ENCODE data around the gene BICRA.
"Not testable (repeated sequence)": the region's sequence is repeated elsewhere in the genome, so short reads cannot be mapped to it uniquely, and the experiment has no call there.

The BICRA gene

GRCh38 chr19:47704656-47705055 lies 95.7 kb downstream of the BICRA start:
- DNase-seq (ENCODE audit: insufficient read length, low spot score) = no peak
- FAIRE-seq = no peak
- no peak for TF ChIP-seq POLR2A (IDR thresholded peaks at IDR 0.05; ENCODE audit: low read depth, low read length)

GRCh38 chr19:47707135-47707925 lies 98.4 kb downstream of the BICRA start:
- no peak for TF ChIP-seq POLR2A (IDR thresholded peaks at IDR 0.05; ENCODE audit: low read depth, low read length)
- FAIRE-seq (peak; percentile 20), DNase-seq (ENCODE audit: insufficient read length, low spot score) (no peak)

GRCh38 chr19:47711652-47712242 lies 102.8 kb downstream of the BICRA start:
- FAIRE-seq (no peak), DNase-seq (ENCODE audit: insufficient read length, low spot score) (no peak)
- TF ChIP-seq POLR2A (IDR thresholded peaks at IDR 0.05; ENCODE audit: low read depth, low read length) = no peak

GRCh38 chr19:47713046-47714021 lies 104.4 kb downstream of the BICRA start, which contains the start of gene EHD2:
EHD2 (plus strand) TSS chr19:47713422; CDS start chr19:47716613, 3,191 bp downstream.
- DNase-seq (ENCODE audit: insufficient read length, low spot score) (peak; percentile 56), FAIRE-seq (no peak)
- TF ChIP-seq POLR2A (IDR thresholded peaks at IDR 0.05; ENCODE audit: low read depth, low read length) = peak; percentile 67; the same call in 1 of the 2 replicates

GRCh38 chr19:47714339-47714738 lies 105.4 kb downstream of the BICRA start:
- no peak for FAIRE-seq
- TF ChIP-seq POLR2A (IDR thresholded peaks at IDR 0.05; ENCODE audit: low read depth, low read length) = no peak
- no peak for DNase-seq (ENCODE audit: insufficient read length, low spot score)

GRCh38 chr19:47714855-47715254 lies 105.9 kb downstream of the BICRA start:
- not testable (repeated sequence) for FAIRE-seq; DNase-seq (ENCODE audit: insufficient read length, low spot score)

GRCh38 chr19:47716270-47716937 lies 107.5 kb downstream of the BICRA start:
- FAIRE-seq = no peak
- TF ChIP-seq POLR2A (IDR thresholded peaks at IDR 0.05; ENCODE audit: low read depth, low read length) = no peak
- DNase-seq (ENCODE audit: insufficient read length, low spot score) = no peak

DNA sequence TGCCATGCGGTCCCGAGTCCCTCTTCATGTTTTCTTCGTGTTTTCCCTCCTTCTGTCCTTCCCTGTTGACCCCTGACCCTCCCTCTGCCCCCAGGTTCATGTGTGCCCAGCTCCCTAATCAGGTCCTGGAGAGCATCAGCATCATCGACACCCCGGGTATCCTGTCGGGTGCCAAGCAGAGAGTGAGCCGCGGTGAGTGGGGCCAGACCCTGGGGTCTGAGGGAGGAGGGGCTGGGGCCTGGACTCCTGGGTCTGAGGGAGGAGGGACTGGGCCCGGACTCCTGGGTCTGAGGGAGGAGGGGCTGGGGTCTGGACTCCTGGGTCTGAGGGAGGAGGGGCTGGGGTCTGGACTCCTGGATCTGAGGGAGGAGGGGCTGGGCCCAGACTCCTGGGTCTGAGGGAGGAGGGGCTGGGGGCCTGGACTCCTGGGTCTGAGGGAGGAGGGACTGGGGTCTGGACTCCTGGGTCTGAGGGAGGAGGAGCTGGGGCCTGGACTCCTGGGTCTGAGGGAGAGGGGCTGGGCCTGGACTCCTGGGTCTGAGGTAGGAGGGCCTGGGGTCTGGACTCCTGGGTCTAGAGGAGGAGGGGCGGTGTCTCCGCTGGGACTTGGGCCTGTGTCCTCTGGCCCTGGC lies 109.6 kb downstream of the BICRA start:
- not testable (repeated sequence) for FAIRE-seq; DNase-seq (ENCODE audit: insufficient read length, low spot score)

- FAIRE-seq = no peak
- peak; percentile 24; the same call in 1 of the 2 replicates for TF ChIP-seq POLR2A (IDR thresholded peaks at IDR 0.05; ENCODE audit: low read depth, low read length)
- DNase-seq (ENCODE audit: insufficient read length, low spot score) = peak; percentile 75
Measured at GRCh38 chr19:47719047-47719859, 110.3 kb downstream of the BICRA start.

DNA sequence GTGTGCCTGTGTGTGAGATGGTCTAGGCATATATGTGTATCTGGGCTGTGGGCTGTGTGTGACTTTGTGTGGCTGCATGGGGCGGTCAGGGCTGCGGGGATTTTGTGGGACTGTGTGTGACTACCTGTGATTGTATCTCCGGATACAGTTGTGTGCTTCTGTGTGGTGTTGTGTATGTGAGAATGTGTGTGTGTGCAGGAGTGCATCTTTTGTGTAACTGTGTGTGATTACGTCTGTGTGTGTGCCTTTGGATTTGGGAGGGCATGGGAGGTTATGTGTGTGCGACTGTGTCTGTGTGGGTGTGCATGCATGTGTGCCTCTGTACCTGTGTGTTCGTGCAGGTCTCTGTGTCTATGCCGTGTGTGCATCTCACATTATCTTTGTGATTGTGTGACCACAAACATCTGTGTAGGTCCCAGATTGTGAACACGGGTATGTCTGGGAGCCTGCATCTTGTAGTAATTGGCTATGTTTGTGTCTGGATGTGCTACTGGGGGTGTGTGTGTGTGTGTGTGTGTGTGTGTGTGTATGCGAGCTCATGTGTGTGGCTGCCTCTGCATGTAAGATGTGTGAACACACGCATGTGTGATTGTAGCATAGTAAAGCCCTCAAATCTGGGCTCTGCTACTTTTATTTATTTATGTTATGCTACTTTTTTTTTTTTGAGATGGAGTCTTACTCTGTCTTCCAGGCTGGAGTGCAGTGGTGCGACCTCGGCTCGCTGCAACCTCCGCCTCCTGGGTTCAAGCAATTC lies 111.9 kb downstream of the BICRA start:
- FAIRE-seq (no peak), DNase-seq (ENCODE audit: insufficient read length, low spot score) (no peak)
- TF ChIP-seq POLR2A (IDR thresholded peaks at IDR 0.05; ENCODE audit: low read depth, low read length) = no peak

- FAIRE-seq = no peak
- TF ChIP-seq POLR2A (IDR thresholded peaks at IDR 0.05; ENCODE audit: low read depth, low read length) = no peak
- no peak for DNase-seq (ENCODE audit: insufficient read length, low spot score)
Measured at GRCh38 chr19:47723581-47723940, 114.6 kb downstream of the BICRA start.

All from H54 (cell line).